Hepatocyte (in vitro differentiated cells): ENCODE measurements around the gene KRTAP4-4.

Experiments
- CTCF ChIP-seq: fragments of 200-600 bp; sonication (generic); IDR thresholded peaks from 2 replicates; pipeline ENCODE4 v1.5.1; 2016; ENCODE audit warnings: antibody characterized with exemption, mild to moderate bottlenecking; ENCODE audit not compliant: poor library complexity
- EZH2 ChIP-seq: fragments of 200-600 bp; sonication (generic); IDR thresholded peaks from 2 replicates; pipeline ENCODE4 v1.6.1; 2016; ENCODE audit warnings: antibody characterized with exemption, mild to moderate bottlenecking, borderline replicate concordance

- TF ChIP-seq CTCF (no peak), EZH2 (no peak)
Observed at GRCh38 chr17:41160648-41161047, at the start of gene KRTAP4-4.
